Stimulated activated CD8-positive, alpha-beta memory T cell treated with anti-CD3 and anti-CD28 coated beads, Interleukin-12 subunit alpha, Interleukin-12 subunit beta, amount 100 ng/mL, for 24 hours (primary cell): ENCODE results near the gene STAT4.
A peak's percentile ranks its signal among the peaks of the same experiment; 100 is the strongest.

Source experiments
- DNase-seq: peaks from one replicate; pipeline ENCODE4 v3.0.0-alpha.2; 2020; ENCODE audit errors: extremely low read depth

The STAT4 gene

DNA sequence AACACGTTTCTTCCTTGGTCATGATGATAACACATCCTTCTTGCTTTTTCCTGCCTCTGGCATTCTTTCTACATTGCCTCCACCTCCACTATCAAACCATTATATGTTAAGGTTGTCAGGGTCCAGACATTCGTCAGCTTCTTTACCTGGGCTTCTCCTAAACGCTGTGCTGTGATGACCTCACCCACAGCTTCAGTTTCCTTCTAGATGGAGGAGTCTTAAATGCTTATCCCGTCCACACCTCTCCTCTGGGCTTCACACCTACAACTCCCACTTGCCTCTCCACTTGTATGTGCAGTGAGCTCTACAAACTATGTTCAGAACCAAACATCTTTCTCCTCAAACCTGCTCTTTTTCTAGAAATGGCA lies 136.2 kb downstream of the STAT4 start:
- no peak for DNase-seq

DNA sequence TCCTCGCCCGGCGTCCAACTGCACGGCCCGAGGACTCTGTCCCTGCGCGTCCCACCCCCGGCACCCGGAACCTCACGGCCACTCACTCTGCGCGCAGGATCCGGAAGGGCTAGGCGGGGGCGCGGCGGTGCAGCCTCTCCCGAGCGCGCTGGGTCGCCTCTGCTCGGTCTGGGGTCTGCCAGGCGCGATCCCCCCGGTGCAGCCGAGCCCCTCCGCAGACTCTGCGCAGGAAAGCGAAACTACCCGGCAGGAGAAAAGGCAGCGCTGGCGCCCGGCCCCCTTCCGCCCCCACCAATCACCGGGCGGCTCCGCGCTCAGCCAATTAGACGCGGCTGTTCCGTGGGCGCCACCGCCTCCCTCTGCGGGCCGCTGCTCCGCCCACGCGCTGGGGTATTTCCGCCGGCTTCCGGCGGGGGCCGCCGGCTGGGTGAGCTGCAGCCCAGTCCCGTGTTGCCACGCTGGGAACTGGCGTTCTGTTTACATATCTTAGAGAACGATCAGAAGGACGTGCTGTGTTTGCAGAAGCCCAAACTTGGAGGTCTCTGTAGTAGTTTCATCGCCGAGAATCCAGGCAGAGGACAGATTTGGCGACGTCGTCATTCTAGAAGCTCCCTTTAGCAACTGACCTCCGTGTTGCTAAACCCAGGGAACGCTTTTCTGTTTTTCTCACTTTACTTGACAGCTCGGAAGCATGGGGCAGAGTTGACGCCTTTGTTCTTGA lies 136.7 kb downstream of the STAT4 start, which contains the start of gene STAT1:
Gene STAT1, minus strand, starts transcription at position 240 of the 721 bp plus-strand sequence. CDS start 4,168 bp downstream, outside the sequence.
- DNase-seq, result peak; percentile 89

DNA sequence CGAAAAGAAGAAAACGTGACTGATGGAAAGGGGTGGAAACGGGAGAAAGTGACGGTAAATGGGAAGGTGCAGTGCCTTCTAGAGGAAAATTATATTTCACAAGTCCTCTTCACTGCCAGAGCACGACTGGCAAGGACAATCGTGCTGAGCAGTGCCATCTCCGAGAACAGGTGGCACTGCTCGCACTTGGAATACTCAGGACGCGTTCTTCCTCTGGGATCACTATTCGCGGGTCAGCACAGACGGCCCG lies 137.2 kb downstream of the STAT4 start:
- DNase-seq, result no peak

DNA sequence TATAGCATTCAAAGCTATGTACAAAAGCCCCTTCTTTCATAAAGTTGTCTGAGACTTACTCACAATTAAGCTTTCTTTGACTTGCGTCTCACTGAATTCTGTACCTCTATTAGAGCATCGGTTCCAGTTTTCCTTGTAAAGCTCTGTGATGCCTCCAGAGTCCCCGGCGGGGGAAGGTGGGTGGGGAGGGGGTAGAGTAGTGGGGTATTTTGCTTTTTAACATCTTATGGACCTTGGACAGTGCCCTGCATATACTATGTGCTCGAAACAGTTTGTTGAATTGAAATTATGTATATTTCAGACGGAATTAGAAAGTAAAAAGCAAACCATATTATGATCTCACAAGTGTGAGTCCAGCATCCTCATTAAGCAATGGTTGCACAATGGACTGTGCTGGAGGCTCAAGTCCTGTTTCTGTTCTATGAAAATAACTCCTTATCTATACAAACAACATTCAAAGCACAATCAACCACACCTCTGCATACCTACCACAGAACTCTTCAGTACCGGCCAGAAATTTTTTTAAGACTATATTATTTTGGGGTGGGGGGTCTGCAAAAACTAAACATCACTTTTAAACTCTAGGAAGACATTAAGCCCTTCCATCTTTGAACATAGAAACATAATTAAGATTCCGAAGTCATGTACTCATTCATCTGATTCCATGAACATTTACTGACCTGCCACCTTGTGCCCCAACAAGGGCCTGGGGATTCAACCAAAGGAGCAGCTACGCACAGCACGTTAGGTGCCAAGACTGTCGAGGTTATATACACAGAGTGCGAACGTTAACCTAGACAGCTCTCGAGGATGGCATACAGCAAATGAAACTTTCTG lies 137.7 kb downstream of the STAT4 start:
- no peak for DNase-seq

DNA sequence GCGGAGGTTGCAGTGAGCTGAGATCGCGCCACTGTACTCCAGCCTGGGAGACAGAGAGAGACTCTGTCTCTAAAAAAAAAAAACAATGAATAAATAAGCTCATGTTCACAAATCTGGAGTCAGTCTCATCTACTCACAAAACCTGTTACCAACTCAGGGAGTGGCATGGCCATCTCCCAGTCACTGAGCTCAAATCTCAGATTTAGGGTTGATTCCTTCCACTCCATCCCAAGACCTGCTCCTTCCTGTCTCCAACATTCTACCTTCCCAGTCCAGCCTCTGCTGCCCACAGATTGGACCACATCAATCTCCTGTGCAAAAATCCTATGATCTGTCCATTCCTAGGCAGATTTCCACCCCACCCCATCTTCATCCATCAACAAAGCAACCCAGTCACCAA lies 138.4 kb downstream of the STAT4 start:
- DNase-seq, result no peak

DNA sequence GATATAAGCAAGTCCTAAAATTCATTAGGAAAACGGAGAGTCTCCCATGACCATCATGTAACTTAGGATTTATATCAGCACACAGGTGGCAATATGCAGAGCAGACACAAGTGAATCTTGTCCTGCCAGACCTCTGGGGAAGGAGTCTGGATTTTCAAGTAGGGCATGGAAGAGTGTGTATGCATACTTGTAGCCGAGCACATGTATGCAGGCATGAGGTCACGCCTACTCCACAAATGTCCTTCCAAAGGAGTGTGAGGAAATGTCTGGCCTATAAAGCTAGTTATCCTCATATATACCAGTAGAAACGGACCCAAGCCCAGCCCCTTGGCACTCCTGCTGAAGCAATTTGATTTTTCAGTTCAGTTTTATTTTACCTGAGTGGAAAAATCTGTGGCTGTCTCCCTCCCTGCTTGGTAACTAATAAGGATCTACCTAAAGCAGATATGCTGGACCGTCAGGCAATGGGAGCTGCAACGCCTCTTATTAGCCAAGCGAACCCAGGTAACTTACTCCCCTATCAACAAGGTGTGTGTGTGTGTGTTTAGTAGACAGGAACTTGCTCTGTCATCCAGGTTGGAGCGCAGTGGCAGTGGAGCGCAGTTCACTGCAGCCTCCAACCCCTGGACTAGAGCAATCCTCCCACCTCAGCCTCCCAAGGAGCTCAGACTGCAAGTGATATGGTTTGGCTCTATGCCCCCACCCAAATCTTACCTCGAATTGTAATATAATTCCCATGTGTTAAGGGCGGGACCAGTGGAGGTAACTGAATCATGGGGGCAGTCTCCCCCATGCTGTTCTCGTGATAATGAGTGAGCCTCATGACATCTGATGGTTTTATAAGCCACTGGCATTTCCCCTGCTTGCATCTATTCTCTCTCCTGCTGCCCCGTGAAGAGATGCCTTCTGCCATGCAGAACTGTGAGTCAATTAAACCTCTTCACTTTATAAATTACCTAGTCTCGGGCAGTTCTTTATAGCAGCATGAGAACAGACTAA lies 139.6 kb downstream of the STAT4 start:
- no peak for DNase-seq

DNA sequence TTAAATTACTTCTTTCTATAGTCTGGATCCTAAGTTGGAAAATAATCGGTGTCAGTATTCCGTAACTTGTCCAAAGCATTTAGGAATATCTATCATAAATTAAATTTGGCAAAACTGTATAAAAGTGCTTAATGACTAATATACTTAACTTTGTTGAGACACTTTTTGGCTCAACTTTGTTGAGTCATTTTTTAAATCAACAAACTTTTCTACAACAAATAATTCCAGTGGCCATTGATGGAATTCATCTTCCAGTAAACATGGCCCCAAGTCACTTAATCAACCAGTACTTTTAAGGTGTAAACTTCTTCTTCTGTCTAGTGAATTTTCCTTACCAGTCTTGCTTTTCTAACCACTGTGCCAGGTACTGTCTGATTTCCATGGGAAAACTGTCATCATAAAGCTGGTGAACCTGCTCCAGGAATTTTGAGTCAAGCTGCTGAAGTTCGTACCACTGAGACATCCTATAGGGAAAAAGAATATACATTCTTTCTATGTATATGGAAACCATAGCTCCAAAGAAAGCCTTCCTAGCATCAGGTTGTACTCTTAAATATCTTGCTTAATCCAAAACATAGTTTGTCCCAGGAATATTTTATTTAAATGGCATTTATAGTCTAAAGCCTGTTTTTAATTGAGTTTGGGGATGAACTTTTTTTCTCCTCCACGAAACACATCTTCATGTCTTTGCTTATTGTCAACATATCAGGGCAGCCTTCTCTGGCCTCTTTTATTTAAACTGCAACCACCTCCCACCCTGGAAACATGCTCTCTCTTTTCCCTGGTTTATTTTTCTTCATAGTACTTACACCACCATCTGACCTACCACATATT lies 141.0 kb downstream of the STAT4 start:
- DNase-seq, result no peak

DNA sequence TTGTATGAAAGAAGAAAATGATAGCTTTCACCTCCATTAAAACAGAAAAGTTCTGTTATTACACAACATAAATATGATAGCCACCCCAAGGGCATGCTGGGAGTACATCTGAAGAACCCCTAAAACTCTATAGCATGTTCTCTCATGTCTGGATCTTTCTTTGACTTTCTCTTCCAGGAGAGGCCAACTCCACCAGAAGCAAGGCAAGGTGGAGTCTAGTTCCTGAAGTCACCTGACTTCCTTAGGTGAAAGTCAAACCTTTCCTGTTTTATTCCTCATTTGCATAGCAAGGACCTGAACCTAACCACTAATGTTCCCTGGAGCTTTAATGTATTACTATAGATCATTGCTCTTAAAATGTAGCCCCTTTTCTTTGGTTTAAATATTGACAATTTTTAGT lies 142.5 kb downstream of the STAT4 start:
- DNase-seq, result no peak

DNA sequence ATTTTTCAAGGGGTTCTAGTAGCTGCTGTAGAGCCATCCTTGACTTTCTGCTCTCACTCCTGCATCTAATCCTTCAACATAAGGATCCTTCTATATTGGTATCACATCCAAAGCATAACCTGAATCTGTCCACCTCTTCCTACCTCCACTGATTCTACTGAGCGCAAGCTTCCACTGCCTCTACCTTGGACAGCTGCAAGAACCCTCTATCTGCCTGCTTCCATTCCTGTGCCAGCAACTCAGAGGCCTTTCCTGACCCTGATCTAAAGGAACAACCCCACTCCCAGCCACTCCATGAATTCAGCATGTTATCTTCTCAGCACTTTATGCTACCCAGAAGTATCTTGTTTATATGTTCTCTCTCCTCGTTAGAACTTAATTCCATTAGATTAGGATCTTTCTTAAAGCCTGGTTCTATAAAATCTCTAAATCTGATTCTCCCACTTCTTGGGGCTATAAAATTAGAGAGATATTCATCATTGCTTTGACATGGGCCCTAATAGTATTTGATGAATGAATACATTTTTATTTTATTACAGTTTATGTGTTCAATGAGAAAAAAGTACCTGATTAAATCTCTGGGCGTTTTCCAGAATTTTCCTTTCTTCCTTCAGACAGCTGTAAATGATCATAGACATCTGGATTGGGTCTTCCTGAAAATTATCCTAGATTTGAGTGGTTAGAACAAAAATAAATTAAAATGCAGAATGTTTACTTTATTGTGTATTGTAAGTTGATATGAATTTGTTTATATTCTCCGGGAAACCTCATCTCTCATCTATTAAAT lies 143.6 kb downstream of the STAT4 start:
- DNase-seq, result no peak

DNA sequence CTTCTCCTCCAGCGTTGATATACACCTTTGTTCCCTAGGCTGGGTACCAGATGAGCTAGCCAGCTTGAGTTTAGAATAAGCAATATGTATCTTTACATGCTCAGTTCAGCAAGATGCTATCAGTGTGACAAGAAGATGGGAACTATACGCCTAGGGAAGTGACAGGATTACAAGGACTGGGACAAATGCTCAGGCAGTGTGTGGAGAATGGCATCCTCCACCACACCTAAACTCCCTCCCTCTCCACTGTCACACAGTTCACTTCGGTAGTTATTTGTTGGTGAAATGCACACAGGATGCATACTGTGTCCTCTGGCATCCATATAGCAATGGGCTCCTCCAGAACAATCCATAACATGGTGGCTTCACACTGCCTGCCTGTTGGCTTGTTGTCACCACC lies 144.5 kb downstream of the STAT4 start:
- no peak for DNase-seq

DNA sequence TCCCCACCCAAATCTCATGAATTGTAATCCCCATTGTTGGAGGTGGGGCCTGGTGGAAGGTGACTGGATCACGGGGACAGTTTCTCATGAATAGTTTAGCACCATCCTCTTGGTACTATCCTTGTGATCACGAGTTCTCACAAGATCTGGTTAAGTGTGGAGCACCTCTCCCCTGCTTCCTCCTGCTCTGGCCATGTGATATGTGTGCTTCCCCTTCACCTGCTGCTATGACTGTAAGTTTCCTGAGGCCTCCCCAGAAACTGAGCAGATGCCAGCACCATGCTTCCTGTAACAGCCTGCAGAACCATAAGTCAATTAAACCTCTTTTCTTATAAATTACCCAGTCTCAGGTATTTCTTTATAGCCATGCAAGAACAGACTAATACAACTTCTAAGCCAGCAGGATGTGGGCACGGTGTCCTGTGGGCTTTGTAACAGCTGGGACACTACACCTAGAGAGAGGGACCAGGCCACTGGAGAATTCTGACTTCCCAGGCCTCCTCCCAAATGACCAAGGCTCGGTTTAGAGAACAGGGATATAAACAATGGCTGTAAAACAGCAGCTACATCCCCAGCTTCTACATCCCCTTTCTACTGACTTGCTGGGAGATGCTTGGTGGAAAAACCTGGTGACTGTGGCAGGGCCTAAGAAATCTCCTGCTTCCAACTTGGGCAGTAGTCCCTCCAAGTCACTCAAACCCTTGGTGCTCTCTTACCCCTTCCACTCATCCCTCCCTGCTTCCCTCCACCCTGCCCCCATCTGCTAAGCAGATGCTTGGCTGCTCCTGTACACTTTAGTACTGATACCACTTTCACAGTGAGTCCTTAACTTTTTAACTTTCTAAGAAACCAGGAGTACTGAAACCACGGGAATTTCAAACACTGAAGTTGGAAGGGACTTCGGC lies 147.1 kb downstream of the STAT4 start:
- DNase-seq, result no peak

DNA sequence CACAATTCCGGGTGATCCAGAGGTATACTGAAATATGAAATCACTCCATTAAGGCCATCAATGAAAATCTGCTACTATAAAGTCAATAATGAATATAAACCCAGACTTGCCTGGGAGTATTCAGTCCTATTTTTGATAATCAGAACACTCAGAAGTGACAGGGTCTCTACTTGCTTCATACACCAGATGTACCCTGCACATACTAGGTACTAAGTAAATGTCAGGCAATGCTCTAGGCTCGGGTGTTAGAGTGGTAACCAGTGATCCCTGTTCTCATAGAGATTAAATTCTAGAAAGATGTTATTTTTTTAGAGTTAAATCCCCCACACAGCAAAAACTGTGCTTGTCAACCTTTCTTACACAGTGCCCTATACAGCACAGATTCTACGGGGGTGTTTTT lies 149.2 kb downstream of the STAT4 start:
- no peak for DNase-seq

DNA sequence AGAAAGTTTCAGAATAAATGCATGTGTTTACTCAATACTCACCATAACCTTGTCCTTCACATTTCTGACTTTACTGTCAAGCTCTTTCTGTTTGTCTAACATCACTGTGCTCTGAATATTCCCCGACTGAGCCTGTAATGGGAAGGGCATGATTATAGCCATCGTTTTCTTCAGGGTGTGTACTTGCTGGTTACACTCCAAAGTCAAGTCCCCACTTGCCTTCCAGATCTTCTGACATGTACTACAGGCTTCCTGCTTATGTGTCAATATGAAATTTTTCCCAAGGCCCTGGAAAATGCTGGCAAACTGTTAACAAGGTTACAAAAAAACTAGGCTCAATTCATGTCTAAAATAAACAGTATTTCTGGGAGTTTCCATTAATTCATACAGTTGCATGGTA lies 149.8 kb downstream of the STAT4 start:
- no peak for DNase-seq

DNA sequence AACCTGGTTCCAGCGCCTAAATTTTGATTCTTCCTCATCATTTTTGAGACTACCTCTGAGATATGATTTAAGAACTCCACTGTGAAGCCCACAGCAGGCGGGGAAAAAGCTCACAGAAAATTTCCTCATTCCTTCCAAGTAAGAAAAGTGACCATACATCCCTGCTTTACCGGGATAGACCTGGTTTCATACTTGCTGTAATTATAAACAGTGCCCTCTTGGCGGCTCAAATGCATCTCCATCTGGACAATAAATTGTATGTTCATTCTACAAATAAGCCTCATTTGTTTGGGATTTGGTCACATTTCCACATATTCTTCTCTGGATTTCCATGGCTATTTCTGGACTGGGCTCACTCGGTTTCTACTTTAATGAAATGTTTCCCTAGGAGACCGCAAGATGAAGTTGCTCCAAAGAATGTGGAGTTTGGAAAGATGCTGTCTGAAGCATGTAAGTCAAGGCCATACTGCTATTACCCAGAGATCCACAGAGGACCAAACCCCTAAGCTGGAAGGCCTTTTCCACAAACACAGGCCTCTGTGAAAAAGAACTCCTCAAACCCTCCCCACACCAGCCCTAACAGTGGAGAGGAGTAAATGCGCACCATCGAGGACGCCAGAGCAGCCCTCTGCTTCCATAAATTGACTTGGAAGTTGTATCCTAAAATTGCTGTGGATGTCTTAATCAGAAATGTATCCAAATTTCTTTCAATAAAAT lies 150.7 kb downstream of the STAT4 start:
- DNase-seq, result no peak

DNA sequence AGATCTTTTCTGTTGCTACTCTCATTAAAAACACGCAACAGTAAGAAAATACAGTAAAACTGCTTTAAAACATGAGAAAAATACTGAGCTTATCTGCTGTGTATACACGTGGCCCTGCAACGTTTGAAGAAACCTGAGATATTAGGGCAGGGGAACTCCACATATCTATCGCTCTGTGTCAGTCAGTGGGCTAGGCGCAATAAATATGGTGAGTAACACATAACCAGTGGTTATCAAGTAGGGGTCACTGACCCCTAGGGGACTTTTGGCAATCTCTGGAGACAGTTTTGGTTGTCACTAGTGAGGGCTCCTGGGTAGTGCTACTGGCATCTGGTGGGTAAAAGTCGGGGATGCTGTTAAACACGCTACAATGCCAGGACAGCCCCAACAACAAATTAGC lies 151.7 kb downstream of the STAT4 start:
- no peak for DNase-seq

DNA sequence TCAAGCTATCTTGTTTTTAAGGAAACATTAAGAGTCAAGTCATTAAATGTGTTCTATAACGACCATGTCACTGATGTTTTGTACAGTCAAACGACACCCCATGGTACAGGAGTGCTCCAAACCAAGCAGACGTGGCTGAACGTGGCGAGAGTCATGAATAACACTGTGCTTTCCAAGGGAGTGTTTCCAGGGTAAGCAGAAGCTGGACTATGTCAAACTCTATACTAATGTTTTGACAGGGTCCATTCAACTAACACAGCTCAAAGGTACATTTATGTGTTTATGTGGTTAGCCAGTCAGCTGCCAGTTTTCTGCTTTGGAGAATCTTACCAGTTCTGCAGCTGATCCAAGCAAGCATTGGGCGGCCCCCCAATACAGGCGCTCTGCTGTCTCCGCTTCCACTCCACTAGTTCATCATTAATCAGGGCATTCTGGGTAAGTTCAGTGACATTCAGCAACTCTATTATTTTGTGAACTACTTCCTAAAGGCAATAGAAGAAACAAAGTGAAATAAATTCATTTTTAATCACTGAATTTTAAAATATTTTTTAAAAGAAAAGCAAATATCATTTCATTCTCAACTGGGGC lies 153.2 kb downstream of the STAT4 start:
- DNase-seq, result no peak

DNA sequence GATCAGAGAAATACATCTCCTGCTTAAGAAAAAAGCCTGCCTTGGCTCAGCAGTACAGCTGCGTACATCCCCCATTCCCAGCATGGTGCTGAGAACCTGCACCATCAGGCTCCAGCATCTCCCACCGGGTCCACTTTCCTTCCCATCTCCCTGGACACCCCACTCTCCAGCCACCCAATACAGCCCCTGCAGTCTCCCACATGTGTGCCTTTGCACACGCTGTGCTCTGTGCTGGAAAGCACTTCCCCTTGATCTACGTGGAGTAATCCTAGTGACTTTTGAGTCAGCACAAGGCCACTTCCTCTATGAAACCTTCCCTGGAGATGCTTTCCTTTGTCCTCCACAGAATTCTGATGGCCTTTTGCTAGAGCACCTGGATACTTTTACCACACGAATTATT lies 153.8 kb downstream of the STAT4 start:
- DNase-seq, result no peak

DNA sequence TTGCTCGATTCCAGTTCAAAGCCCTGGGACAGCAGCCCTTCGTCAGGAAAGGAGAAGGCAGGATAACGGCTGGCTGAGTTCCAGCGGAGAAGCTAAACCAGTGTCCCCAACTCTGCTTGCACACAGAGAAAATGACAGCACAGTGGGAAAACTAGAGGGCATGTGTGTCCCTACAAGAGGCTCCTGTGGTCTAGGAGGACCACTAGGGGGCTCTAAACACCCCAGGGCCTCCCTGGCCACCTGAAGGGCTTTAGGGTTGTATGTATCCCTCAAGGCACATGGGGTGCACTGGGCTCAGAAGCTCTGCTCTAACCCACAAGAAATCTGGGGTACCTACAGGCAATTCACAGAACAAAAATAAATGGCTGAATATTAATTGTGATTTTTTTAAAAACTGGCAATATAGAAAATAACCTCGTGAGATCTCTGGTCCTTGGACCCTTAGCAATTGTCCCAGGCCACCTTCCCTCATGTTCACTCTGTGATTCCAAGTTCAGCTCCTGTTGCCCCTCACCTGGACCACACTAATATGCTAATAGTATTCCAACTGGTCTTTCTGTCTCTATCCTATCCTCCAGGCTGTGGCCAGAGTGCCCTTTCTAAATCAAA lies 154.4 kb downstream of the STAT4 start:
- no peak for DNase-seq
